Ammon's horn (tissue), 1 donor: Measurements from ENCODE around the gene EIF3K.
"Not testable (repeated sequence)": the region's sequence is repeated elsewhere in the genome, so short reads cannot be mapped to it uniquely, and the experiment has no call there.

Source experiments
- DNase-seq: peaks from one replicate; pipeline ENCODE4 v3.0.0-alpha.2; 2016; ENCODE audit warnings: low spot score

The EIF3K gene

GRCh38 chr19:38617764-38618589 is 1.0 kb upstream of the EIF3K start, which contains the start of gene MAP4K1:
TSS of gene MAP4K1 (minus strand) at chr19:38617953. CDS start at chr19:38617895, 58 bp downstream.
- DNase-seq, result peak; percentile 49

GRCh38 chr19:38619361-38620174 is 580 bp downstream of the EIF3K start:
- no peak for DNase-seq

GRCh38 chr19:38624822-38625221 is 5.8 kb downstream of the EIF3K start:
- no peak for DNase-seq

GRCh38 chr19:38626401-38626800 is 7.4 kb downstream of the EIF3K start:
- DNase-seq, result no peak

GRCh38 chr19:38629568-38629967 is 10.6 kb downstream of the EIF3K start:
- DNase-seq, result no peak

- DNase-seq, result not testable (repeated sequence)
Measured at GRCh38 chr19:38631301-38631700, 12.3 kb downstream of the EIF3K start.

GRCh38 chr19:38631811-38632475 is 13.0 kb downstream of the EIF3K start:
- DNase-seq, result not testable (repeated sequence)

GRCh38 chr19:38632476-38633213 is 13.7 kb downstream of the EIF3K start:
- no peak for DNase-seq

GRCh38 chr19:38634757-38635482 is 15.9 kb downstream of the EIF3K start:
- peak; percentile 62 for DNase-seq

- no peak for DNase-seq
Measured at GRCh38 chr19:38635483-38636399, 16.8 kb downstream of the EIF3K start.

- DNase-seq, result no peak
Measured at GRCh38 chr19:38638461-38638860, 19.5 kb downstream of the EIF3K start.

GRCh38 chr19:38639679-38640078 is 20.7 kb downstream of the EIF3K start:
- DNase-seq, result no peak

GRCh38 chr19:38640368-38640767 is 21.4 kb downstream of the EIF3K start:
- DNase-seq, result no peak

GRCh38 chr19:38642176-38642575 is 23.2 kb downstream of the EIF3K start:
- no peak for DNase-seq

- DNase-seq, result no peak
Measured at GRCh38 chr19:38644719-38645118, 25.7 kb downstream of the EIF3K start.

- DNase-seq, result peak; percentile 96
Measured at GRCh38 chr19:38647368-38647965, 28.5 kb downstream of the EIF3K start, which contains the start of gene ACTN4. TSS of gene ACTN4 (plus strand) at chr19:38647649. CDS start at chr19:38647746, 97 bp downstream.

- no peak for DNase-seq
Measured at GRCh38 chr19:38647966-38648768, 29.2 kb downstream of the EIF3K start.

- no peak for DNase-seq
Measured at GRCh38 chr19:38648769-38649304, 29.8 kb downstream of the EIF3K start.
